ENCODE measurements around the gene CCDC102A. TPM values are rescaled to one million over a fixed set of nuclear protein-coding genes. Genes with fewer than 3 reads are reported as not detected.

The CCDC102A gene
- total and polyA plus RNA-seq, 9 of the 15 experiments (the other 6 are each of a cell fraction or from before 2014, with no cell fraction given) = 0.03 to 4.9 (median 1.4) TPM

GRCh38 chr16:57510016-57510871, 26.1 kb downstream of the CCDC102A start:
- Histone ChIP-seq H3K4me1 (replicated peaks in 1 of 2; ENCODE audit: control insufficient read depth in 2 of 2, insufficient read depth in 2 of 2, low read length in 2 of 2) (peaks cover 0 to 9% of the 10 kb centered on the region in 2 experiments; a peak in 3 of 5 replicates), H2AFZ (ENCODE audit: low read depth, low read length) (peak overlapping the region; percentile 33; the same call in 1 of the 2 replicates), H3K27ac (ENCODE audit: extremely low read depth, low read depth, low read length) (no peak overlapping the region), H3K27me3 (ENCODE audit: control insufficient read depth in 2 of 2, insufficient read depth in 2 of 2, low read length in 2 of 2) (peaks cover 0 to 18% of the 10 kb centered on the region in 2 experiments; a peak in 2 of 5 replicates), H3K36me3 (ENCODE audit: control insufficient read depth, insufficient read depth, low read length) (no peaks in the 10 kb centered on the region), H3K79me2 (ENCODE audit: control insufficient read depth, insufficient read depth, low read length) (no peaks in the 10 kb centered on the region), H3K9me1 (ENCODE audit: control insufficient read depth, insufficient read depth, low read length) (no peaks in the 10 kb centered on the region), H3K9me3 (replicated peaks; ENCODE audit: control insufficient read depth, insufficient read depth, low read depth, low read length) (no peaks in the 10 kb centered on the region), H3K4me2 (ENCODE audit: insufficient read depth, low read length) (no peak overlapping the region), H4K20me1 (replicated peaks; ENCODE audit: control insufficient read depth, insufficient read depth, low read length) (0 out of 2 replicates have a peak, but pooled peaks cover 3% of the 10 kb centered on the region), H3K4me3 (no peak overlapping the region), H3K9ac (ENCODE audit: insufficient read depth in 1 of 2, low read depth in 2 of 2, low read length in 2 of 2) (peak overlapping the region in 1 of 2 experiments; percentile 79; a peak in 2 of 4 replicates)
- in situ Hi-C loops (cut with MboI) = no loop called here
- POLR2A ChIA-PET = interaction anchor here (0.6 to 1.7 kb wide), 7 partner anchors 8 to 400 kb away, joined by 3 to 4 read pairs (median 3); no protein-coding TSS in a partner anchor
- DNase-seq (ENCODE audit: extremely low read depth in 1 of 4, low spot score in 3 of 4) (no peak), FAIRE-seq (no peak), ATAC-seq (no peak)
- no peak for TF ChIP-seq MIER1 (IDR thresholded peaks at IDR 0.05; ENCODE audit: low read depth)
- TF ChIP-seq RFX7 (CRISPR knock-in tag; IDR thresholded peaks at IDR 0.05) = no peak
- TF ChIP-seq RHOXF2B (CRISPR knock-in tag; conservative IDR thresholded peaks at IDR 0.05) = no peak
- no peak for TF ChIP-seq NCOA2 (IDR thresholded peaks at IDR 0.05; ENCODE audit: partially characterized antibody in 2 of 2)
- TF ChIP-seq HINFP (tag; conservative IDR thresholded peaks at IDR 0.05; ENCODE audit: low read depth) = no peak
- TF ChIP-seq DDX20 (tag; IDR thresholded peaks at IDR 0.05; ENCODE audit: low read depth) = no peak
- no peak for TF ChIP-seq TEAD2 (tag; IDR thresholded peaks at IDR 0.05)
- TF ChIP-seq KDM4B (IDR thresholded peaks at IDR 0.05; ENCODE audit: borderline replicate concordance in 2 of 2, low read depth in 1 of 2) = no peak
- TF ChIP-seq ETV6 (IDR thresholded peaks at IDR 0.05; ENCODE audit: borderline replicate concordance in 1 of 2, low read depth in 2 of 2, low read length in 1 of 2) = no peak
- TF ChIP-seq ETV6 (CRISPR knock-in tag; IDR thresholded peaks at IDR 0.05; ENCODE audit: borderline replicate concordance) = no peak
- TF ChIP-seq SOX6 (IDR thresholded peaks at IDR 0.05) = no peak
- 32% methylated on average over 10 of the region's 10 CpGs for WGBS (ENCODE audit: insufficient coverage, low coverage, missing lambda C conversion rate)
- no TSS peak for BruUV-seq (replicated peaks)
- intact Hi-C loops (cut with micrococcal nuclease) = loop anchor here (10.0 kb wide), 1 partner anchor 425 kb away; no protein-coding TSS in a partner anchor
- CTCF ChIA-PET (ENCODE audit: low intra/inter-chr PET ratio) = no interaction called here

Measured in K562 (cell line).